ENCODE results near the gene DPEP2.
"Not testable (repeated sequence)": the region's sequence is repeated elsewhere in the genome, so short reads cannot be mapped to it uniquely, and the experiment has no call there.

The DPEP2 gene

DNA sequence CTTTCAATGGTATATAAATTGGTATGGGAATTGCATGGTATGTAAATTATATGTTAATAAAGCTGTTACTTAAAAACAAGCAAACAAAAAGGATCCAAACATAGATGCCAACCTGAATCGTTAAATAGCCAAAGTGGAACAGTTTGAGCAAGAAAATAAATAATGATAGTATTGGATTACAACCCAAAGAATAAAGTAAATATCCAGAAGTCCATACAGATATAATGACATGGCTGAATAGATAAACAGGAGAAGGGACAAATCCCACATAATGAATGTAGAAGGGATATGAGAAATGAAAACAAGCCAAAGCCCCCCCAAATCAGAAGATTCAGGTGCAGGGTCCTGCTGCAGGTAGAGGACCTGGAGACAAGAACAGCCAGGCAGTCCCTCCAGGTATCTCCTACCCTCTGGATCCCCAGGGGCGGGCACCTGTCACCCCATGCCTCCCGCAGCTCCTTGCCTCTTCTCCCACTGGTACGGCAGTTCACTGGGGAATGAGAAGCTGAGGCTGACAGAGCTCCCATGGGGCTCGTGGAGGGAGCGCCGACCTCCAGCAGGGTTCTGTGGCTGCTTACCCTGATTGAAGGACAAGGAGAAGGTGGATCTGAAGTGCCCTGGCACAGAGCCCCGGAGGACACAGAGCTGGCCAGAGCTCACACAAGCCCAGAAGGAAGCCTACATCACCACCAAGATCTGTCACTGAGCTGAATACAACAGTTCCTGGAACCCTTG, 45.5 kb downstream of the DPEP2 start:
- DNase-seq: no peak

DNA sequence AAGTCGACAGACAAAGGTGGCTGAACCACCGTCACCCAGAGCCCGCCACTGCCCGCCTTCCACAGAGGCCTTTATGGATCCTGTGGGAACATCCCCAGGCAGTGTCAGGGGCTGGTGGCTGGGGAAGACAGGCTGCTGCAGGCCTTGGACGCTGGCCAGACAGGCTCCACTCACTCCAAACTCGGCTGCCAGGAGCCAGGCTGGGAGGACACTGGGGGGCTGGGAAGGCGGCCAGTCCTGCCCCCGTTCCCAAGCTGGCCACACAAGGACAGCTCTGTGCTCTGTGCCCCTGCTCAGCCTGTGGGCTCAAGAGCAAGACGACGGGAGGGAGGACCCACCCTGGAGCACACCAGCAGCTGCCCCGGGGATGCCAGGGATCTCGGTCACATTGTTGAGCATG, 47.8 kb downstream of the DPEP2 start:
- DNase-seq: no peak

DNA sequence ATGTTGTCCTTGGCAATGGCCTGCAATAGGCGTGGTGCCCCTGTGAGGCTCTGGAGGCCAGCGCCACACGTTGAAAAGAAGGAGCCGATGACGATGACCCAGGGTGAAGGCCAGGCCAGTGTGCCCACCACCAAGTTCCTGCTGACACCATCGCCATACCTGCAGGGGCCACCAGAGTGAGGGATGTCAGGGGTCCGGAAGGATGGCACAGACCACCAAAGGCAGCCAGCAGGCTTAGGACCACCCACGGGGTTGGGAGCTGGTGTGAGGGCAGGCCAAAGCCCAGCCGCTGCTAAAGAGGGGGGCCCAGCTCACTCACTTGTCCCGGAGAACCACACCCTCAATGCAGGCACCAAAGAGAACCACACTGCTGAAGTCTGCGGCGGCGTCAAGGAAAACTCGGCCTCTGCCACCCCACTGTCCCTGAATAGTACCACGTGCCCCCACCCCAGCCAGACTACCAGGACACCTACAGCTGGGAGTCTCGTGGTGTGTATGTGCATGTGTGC, 48.9 kb downstream of the DPEP2 start:
- no peak for DNase-seq

DNA sequence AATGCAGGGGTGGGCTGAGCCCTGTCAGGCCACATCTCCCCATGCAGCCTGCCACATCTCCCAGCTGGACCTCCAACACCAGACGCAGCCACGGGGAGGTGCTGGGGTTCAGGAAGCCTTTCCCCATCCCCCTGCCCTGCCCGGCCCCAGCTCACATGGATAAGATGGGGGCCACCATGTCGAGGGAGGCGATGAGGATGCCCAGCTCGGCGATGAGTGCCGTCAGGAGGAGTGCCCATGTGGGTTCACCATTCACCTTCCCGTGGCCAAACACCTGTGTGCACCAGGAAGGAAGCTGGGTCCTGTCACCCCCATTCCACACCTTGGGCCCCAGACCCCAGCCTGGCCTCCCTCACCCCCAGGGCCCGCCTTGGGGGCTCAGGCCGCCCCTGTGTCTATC, 49.6 kb downstream of the DPEP2 start:
- no peak for DNase-seq

DNA sequence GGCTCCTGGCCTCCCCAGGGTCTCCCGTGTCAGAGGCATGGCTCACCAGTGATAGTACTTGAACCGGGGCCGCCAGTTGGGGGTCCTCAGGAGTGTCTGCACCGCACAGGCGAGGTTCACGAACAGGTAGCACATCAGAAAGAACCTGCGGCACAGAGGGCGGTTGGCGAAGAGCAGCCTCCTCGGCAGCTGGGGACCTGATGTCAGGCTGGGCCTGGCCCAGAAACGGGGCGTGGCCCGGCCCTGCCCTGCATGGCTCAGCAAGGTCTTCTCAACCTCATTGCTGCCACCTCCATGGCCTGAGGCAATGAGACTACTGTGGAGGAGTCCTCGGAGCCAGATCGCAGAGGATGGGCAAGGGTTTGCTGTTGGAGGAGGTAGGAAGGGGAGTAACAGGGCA, 51.3 kb downstream of the DPEP2 start:
- DNase-seq: no peak

DNA sequence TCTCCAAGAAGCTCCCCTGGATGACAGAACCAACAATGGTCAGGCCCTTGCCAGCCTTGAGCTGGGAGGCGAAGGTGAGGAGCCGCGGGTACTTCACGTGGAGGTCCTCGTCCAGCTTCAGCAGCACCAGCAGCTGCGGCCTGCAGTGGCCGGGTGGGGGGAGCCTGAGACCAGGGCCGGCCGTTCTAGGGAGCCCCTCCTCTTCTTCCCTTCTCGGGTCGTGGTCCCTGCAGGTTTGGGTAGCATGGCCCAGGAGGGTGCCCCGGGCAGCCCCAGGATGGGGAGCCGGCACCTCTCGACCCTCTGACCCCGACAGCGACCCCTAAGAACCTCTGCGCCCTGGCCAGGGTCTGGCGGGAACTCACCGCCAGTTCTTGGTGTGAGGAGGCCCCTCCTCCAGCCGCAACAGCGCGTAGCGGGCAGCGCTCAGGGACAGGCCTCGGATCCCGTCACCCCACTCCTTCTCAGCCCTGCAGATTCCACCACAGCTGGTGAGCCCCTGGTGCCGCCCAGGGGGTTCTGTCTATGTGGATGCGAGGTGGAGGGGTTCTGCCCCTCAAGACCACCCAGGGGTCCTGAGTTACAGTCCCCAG, 52.2 kb downstream of the DPEP2 start:
- DNase-seq: no peak

DNA sequence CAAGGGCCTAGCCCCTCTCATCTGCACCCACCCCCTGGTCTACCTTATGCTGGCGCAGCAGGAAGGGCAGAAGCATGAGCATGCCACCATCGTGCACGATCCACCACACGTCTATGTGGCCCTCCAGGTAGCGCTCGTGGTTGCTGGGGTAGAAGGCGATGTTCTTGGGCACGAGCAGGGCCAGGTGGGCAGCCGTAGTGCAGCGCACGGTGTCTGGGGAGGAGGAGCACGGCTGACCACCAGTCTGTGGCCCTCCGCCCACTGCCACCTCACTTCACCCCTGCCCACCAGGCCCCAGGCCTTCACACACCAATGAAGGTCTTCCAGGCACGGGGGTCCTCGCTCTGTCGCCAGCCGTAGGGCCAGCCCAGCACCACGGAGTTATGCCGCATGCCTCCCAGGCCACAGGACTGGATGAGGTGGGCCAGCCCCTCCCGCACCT, 53.1 kb downstream of the DPEP2 start:
- no peak for DNase-seq

DNA sequence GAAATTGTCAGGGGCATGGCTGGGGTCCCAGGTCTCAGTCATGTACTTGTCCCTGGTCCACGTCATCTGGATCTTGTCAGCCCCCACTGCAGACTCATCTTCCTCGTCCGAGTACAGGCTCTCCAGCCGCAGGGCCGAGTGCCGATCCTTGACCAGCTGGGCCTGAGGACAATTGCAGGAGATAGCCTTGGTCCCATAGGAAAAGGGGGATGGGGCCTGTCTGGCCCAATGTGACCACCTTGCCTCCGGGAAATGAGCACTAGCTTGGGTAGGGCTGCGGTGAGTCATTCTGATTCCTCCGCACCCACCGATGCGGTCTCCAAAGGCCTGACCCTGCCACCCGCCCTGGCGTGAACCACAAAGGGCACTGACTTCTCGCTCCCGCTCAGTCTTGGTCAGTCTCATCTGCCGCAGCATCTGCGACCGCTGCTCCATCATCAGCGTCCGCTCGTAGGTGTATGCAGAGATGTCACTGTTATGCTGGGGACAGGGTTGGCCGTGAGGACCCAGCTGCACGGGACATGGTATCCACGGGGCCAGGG, 53.8 kb downstream of the DPEP2 start:
- no peak for DNase-seq

DNA sequence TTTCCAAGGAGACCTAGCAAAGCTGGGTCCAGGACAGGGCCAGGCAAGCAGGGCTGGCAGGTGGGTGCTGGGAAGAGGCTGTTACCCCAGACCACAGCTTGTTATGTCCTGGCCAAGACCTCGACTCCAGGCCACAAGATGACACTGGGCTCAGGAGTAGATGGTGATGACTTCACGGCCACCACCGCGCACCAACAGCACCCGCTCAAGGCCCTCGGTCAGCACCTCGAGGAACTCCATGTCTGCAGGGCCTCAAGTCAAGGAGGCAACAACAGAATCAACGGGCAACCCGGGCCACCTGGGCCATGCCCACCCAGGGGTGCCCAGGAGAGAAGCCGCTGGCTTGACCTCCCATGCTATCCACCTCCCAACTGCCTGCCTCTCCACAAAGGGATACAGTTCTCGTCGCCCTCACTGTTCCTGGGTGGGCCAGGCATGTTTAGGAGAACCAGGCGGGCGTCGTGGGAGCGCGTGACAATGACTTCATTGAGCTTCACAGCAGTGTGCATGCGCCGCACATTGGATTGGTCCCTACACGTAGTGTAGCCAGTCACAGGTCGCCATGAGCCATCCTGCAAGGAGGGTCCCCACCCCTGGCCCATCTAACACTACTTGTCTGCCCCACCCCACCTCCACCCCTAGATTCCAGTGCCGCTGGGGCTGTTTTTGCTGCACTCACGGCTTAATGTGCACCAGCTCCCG, 54.4 kb downstream of the DPEP2 start:
- DNase-seq: no peak

DNA sequence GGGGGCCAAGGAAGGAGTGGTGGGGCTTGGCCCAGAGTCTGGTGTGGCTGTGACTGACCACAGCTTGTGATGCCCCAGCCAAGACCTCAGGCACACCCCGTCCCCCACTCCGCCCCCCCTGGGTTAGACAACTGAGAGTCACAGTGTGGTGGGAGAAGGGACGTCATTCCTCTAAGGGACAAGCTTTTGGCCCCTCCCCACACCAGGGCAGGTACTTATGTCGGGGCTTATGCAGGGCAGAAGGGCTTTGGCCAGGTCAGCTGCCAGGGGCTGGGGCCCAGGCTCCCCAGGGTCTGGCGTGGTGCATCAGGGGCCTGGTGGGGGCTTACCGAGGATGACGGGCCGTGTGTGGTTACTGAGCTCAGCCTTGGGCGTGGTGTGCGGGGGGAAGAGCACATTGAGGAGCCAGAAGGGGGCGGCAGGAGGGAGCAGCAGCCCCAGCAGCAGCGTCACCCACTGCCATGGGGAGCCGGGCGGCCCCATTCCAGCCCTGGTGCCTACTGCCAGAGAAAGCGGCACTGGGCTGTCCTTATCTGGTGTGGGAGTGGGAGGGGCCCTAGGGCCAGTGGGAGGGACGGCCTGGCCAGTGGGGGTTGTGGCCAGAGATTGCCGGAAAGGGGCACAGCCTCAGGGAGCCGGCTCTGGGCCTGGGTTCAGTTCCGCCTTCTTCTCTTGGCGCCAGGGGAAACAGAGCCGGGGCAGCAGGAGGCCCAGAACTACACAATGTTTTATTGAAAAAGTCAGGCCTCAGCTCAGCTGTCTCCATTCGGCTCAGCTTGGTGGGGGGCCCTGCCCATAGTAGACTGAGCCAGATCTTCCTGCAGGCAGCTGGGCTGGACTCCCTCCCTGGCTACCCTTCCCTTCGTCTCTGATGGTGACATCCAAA, 55.4 kb downstream of the DPEP2 start, which contains the start of gene LCAT:
TSS of gene LCAT (minus strand) at position 502 of the 886 bp plus-strand sequence. CDS start at position 483, 19 bp downstream.
- DNase-seq: no peak

DNA sequence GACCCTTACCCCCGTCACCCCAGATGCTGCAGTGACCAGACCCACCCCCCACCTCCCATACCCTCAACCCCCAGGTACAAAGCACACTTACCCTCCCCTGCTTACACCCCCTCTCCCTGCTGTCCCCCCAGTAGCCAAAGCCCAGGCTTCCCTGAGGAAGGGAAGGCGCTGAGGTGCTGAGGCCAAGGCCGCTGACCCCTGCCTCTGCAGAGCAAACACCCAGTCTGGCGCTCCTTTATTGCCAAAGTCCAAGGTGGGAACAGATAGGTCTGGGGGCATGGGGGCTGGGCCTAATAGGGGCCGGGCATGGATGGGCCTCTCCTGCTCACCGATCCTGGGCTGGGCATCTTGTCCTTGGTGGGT, 56.0 kb downstream of the DPEP2 start:
- no peak for DNase-seq

DNA sequence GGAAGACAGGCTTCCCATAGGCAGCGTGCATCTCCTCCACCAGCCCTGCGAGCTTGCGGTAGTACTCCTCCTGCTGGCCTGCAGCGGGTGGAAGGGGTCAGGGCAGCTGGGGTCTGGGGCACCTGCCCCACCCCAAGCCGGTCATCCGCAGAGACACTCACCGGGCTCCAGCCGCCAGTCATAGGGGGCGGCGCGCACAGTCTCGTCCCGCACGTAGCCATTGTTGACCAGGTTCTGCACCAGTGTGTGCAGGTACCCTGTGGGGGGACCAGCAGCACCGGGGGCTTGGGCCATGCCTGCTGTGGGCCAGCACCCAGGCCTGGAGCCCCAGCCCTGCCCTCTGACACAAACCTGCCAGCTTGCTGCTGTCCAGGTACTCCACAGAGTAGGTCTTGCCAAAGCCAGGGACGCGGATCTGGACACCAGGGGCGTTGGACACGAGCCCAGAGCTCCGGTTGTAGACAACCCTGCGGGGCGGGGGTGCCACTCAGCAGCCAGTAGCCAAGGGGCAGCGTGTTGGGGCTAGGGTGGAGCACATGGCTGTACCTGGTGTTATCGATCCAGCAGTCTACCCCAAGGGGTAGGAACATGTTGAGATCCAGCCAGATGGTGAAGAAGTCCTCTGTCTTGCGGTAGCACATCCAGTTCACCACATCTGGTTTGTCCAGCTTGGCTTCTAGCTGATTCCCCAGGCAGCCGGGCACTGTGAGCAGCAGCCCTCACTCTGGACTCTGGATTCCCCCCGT, 56.6 kb downstream of the DPEP2 start:
- DNase-seq: no peak

DNA sequence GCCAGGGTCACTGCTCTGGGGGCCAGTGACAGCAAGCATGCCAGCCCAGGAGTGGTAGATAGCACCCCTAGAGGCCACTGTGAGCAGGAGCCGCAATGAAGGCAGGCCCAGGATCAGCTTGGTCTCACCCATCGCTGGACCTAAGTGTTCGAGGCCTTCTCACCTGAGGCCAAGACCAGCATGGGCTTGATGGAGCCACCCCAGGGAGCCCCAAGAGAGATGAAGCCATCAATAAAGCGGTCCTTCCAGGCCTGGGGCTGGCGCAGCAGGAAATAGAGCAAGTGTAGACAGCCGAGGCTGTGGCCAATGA, 57.1 kb downstream of the DPEP2 start:
- peak; percentile 10 to 31 for DNase-seq

DNA sequence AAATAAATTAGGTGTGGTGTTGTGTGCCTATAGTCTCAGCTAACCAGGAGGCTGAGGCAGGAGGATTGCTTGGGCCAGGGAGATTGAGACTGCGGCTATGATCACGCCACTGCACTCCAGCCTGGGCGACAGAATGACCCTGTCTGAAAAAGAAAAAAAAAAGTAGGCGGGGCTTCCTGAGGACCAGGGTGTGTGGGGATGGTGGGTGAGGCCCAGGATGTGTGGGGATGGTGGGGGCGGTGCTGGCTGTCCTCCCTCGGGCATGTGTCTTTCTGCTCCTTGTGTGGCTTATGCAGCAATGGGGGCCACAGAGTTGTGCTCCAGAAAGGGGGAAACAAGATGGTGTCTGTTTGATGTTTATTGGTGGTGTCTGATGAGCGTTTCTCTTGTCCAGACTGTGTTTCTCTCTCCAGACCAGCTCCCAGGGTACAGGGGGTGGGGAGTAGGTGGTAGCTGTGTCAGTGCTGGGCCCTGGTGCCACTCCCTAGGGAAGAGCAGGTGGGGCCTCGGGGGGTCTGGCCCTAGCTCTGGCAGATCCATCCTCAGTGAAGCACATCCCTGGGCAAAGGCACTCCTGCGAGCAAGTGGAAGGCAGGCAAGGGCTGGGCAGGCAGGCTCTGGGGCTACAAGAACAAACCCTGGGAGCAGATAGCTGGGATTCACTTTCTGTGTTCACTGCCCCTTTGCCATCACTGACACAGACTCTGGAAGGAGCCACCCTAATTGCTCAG, 57.6 kb downstream of the DPEP2 start:
- DNase-seq: no peak

DNA sequence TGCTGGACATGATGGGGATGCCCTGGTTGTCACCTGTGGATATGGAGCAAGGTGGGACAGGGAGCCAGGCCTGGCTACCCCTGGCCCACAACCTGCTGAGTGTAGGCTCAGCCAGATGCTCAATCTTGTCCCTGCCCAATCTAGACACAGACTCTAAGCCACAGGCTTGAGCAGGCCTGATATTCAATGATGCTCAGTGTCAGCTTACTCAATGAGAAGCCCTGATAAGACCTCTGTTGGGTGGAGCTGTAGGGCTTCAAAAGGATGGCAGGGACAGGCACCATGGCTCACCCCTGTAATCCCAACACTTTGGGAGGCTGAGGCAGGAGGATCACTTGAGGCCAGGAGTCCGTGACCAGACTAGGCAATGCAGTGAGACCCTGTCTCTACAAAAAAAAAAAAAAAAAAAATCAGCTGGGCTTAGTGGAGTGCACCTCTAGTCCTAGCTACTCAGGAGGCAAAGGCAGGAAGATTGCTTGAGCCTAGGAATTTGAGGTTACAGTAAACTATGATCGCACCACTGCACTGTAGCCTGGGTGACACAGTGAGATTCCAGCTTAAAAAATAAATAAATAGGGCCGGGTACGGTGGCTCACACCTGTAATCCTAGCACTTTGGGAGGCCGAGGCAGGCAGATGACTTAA, 58.7 kb downstream of the DPEP2 start:
- no peak for DNase-seq

DNA sequence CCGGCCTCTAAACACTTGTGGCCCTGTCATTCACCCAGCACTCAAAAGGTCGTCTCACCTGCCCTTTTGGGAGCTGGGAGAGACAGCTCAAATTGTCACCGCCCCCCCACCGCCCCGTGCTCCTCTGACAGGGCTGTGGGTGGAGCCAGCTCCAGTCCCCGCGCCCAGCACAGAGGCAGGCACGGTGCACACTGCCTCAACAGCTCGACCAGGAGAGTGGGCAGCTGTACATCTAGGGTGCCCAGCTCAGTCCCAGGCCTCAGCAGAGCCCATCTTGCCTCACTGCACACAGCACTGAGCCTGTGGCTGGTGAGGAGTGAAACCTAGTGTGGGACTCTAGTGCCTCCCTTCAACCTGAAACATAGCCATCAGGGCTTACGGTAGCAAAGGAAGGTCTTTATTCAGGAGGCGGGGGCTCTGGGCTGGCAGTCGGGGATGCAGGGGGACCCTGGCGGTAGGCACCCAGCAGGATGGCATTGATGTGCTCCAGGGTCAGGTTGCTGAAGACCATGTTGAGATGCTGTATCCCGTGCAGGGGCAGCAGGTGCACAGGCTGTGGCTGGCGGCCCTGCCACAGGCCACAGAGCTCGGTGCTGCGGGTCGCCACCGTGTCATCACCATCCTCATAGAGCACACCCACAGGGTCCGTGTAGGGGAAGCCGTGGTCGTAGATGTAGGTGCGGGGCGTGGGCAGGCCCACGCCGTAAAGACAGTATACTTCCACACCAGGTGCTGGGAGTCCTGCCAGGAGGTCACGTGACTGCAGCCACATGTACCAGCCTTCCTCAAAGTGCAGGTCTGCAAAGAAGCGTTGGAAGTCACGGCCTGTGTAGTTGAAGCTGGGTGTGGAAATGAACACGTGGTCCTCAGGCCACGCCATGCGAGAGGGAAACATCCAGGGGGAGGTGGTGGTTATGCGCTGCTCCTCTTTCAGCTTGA, 59.5 kb downstream of the DPEP2 start:
- DNase-seq: peak; percentile 56 to 59

DNA sequence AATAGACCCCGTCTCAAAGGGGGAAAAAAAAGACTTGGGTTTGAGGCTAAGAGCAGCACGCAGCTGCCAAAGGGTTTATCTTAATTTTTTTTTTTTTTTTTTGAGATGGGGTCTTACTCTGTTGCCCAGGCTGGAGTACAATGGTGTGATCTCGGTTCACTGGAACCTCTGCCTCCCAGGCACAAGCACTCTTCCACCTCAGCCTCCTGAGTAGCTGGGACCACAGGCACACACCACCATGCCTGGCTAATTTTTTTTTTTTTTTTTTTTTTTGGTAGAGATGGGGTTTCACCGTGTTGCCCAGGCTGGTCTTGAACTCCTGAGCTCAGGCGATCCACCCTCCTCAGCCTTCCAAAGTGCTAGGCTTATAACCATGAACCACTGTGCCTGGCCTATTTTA, 61.6 kb downstream of the DPEP2 start:
- DNase-seq: not testable (repeated sequence)

All from stimulated activated CD4-positive, alpha-beta T cell treated with anti-CD3 and anti-CD28 coated beads, Interleukin-4, amount 100 ng/mL, for 4 hours (primary cell).